ENCODE data around the gene XRN1. TPM values are rescaled to one million over a fixed set of nuclear protein-coding genes. Genes with fewer than 3 reads are reported as not detected.

The XRN1 gene
- total and polyA plus RNA-seq, 10 donors: 5.3 to 87.5 (median 76.9) TPM

DNA sequence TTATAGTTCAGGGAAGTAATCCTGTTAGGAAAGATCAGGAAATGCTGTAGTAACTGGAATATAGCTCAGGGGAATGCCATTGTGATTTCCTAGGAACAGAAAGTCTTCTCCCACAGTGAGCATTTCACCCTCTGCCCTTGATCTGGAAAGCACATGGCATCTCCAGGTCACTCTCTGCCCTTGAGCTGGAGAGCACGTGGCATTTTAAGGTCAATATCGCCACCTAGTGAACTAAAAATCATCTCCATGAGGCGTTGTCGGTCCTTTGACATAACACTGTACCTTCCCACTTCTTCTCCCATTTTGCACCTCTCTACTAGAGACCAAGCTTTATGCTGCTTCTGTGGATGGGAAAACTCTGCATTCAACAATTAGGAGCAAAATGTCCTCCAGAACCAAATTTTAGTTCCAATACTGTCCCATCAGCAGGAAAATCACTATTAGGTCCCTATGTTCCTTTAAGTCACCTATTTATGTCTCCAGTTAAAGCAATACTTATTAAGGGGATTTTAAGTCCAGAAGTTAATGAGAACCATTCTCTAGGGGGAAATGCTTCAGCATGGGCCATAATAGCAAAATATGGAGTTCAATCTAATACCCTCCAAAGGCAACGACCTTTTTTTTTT is 167.8 kb downstream of the XRN1 start:
- no peaks in the 10 kb centered on the region for H3K9me3 ChIP-seq
- H3K27me3 ChIP-seq (replicated peaks in 1 of 7): no peaks in the 10 kb centered on the region
- intact Hi-C loops (cut with DNase I; ENCODE audit: low total_unique reads): loop anchor here (5.0 to 10.0 kb wide), 2 partner anchors 153 to 315 kb away; no protein-coding TSS in a partner anchor
- H3K4me1 ChIP-seq: peaks cover 0 to 36% (median 14%) of the 10 kb centered on the region in 6 donors
- H3K4me3 ChIP-seq: no peak overlapping the region
- H3K36me3 ChIP-seq: no peaks in the 10 kb centered on the region
- 14 to 19% (median 19%) methylated on average over 5 of the region's 5 CpGs for WGBS, 5 donors
- peak in 1 of 3 donors; percentile 36 for TF ChIP-seq POLR2AphosphoS5 (IDR thresholded peaks at IDR 0.05)
- no peak for TF ChIP-seq POLR2A (IDR thresholded peaks at IDR 0.05)
- TF ChIP-seq, protein P1, sequence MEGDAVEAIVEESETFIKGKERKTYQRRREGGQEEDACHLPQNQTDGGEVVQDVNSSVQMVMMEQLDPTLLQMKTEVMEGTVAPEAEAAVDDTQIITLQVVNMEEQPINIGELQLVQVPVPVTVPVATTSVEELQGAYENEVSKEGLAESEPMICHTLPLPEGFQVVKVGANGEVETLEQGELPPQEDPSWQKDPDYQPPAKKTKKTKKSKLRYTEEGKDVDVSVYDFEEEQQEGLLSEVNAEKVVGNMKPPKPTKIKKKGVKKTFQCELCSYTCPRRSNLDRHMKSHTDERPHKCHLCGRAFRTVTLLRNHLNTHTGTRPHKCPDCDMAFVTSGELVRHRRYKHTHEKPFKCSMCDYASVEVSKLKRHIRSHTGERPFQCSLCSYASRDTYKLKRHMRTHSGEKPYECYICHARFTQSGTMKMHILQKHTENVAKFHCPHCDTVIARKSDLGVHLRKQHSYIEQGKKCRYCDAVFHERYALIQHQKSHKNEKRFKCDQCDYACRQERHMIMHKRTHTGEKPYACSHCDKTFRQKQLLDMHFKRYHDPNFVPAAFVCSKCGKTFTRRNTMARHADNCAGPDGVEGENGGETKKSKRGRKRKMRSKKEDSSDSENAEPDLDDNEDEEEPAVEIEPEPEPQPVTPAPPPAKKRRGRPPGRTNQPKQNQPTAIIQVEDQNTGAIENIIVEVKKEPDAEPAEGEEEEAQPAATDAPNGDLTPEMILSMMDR (IDR thresholded peaks at IDR 0.05 in 8 of 11, conservative IDR thresholded peaks at IDR 0.05 in 3 of 11): peak; percentile 33 to 76 (median 59)
- no peak overlapping the region for H3K27ac ChIP-seq
- no peak for DNase-seq

DNA sequence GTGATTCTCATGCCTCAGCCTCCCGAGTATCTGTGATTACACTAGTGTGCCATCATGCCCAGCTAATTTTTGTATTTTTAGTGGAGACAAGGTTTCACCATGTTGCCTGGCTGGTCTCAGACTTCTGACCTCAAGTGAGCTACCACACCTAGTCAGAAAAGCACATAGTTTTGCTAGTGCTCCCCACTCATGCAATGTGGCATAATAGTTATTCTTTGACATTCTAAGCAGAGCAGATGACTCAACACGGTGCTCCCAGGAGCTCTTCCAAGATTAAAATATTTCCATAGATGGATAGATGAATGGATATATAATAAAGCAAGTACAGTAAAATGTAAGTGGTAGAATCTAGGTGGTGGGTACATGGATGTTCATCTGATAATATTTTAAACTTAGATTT is 169.4 kb downstream of the XRN1 start:
- TF ChIP-seq, protein P1 (IDR thresholded peaks at IDR 0.05 in 8 of 11, conservative IDR thresholded peaks at IDR 0.05 in 3 of 11): no peak
- TF ChIP-seq POLR2AphosphoS5 (IDR thresholded peaks at IDR 0.05): no peak
- no peak for TF ChIP-seq POLR2A (IDR thresholded peaks at IDR 0.05)
- Histone ChIP-seq H3K4me3 (no peak overlapping the region), H3K27me3 (replicated peaks in 1 of 7) (no peaks in the 10 kb centered on the region), H3K4me1 (peaks cover 0 to 39% (median 14%) of the 10 kb centered on the region in 6 donors), H3K36me3 (no peaks in the 10 kb centered on the region), H3K9me3 (no peaks in the 10 kb centered on the region), H3K27ac (no peak overlapping the region)
- intact Hi-C loops (cut with DNase I; ENCODE audit: low total_unique reads): no loop called here
- WGBS, 5 donors: 89 to 98% (median 95%) methylated on average over 2 of the region's 2 CpGs
- DNase-seq: no peak

DNA sequence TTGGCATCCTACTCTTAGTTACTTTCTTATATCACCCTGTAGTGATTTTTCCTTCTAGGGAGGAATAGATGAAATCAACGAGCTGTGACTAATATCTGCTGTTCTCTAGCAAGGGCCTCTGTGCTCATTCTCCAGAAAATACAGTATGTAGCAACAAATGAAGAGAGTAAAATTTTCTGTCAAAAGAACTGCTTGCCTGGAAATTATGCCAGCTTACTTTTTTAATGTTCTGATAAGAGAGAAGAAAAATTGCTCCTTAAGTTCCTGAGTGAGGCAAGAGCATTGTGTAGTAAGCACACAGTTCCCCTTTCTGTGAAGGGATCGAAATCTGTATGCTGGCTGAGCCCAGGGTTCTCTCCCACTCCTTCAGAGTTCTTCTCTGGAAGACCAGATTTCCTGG is 171.1 kb downstream of the XRN1 start:
- 38 to 86% (median 49%) methylated on average over 2 of the region's 2 CpGs for WGBS, 5 donors

DNA sequence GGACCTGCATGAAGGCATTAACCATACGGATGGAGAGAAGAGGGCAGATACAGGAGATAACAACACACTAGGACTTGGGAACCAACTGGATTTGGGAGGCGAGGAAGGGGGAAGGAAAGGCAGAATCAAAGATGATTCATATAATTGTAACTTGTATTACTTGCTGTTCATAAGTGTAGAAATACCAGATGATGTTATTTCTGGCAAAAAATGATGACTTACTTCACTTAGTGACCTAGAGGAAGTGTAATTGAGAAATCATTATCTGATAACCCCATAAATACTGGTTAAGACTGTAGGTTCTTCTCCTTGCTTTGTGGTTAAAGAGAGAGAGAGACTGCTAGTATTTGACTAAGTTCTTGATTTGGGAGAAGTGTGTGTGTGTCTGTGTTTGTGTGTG is 172.0 kb downstream of the XRN1 start:
- peak overlapping the region in 6 of 8 donors; percentile 9 to 84 (median 68) for H3K27ac ChIP-seq
- peaks cover 0 to 41% (median 14%) of the 10 kb centered on the region in 6 donors for H3K4me1 ChIP-seq
- H3K36me3 ChIP-seq: no peaks in the 10 kb centered on the region
- intact Hi-C loops (cut with DNase I; ENCODE audit: low total_unique reads): no loop called here
- H3K9me3 ChIP-seq: no peaks in the 10 kb centered on the region
- WGBS, 5 donors: 42 to 86% (median 61%) methylated on average over 2 of the region's 2 CpGs
- no peak overlapping the region for H3K4me3 ChIP-seq
- TF ChIP-seq, protein P1 (IDR thresholded peaks at IDR 0.05 in 8 of 11, conservative IDR thresholded peaks at IDR 0.05 in 3 of 11): no peak
- TF ChIP-seq POLR2A (IDR thresholded peaks at IDR 0.05): no peak
- TF ChIP-seq POLR2AphosphoS5 (IDR thresholded peaks at IDR 0.05): no peak
- DNase-seq: no peak
- H3K27me3 ChIP-seq (replicated peaks in 1 of 7): no peaks in the 10 kb centered on the region

More for the DNA sequence above, 171.1 kb downstream of the XRN1 start:
- no peaks in the 10 kb centered on the region for H3K36me3 ChIP-seq
- no peak overlapping the region for H3K4me3 ChIP-seq
- H3K27ac ChIP-seq: peak overlapping the region in 6 of 8 donors; percentile 9 to 84 (median 68)
- H3K4me1 ChIP-seq: peaks cover 0 to 39% (median 14%) of the 10 kb centered on the region in 6 donors
- TF ChIP-seq, protein P1 (IDR thresholded peaks at IDR 0.05 in 8 of 11, conservative IDR thresholded peaks at IDR 0.05 in 3 of 11): no peak
- TF ChIP-seq POLR2AphosphoS5 (IDR thresholded peaks at IDR 0.05) (no peak), POLR2A (IDR thresholded peaks at IDR 0.05) (no peak)
- intact Hi-C loops (cut with DNase I; ENCODE audit: low total_unique reads): no loop called here
- H3K9me3 ChIP-seq: no peaks in the 10 kb centered on the region
- H3K27me3 ChIP-seq (replicated peaks in 1 of 7): no peaks in the 10 kb centered on the region
- no peak for DNase-seq

Data from spleen (tissue), 11 donors.